Measurements from ENCODE around the gene ACTR1A.
"Not testable (repeated sequence)": the region's sequence is repeated elsewhere in the genome, so short reads cannot be mapped to it uniquely, and the experiment has no call there.

Gene ACTR1A

GRCh38 chr10:102502337-102503151 lies at the start of gene ACTR1A:
Gene ACTR1A, minus strand, starts transcription at chr10:102502712. Its CDS starts 65 bp downstream, at chr10:102502647.
- peak; percentile 94 for DNase-seq

GRCh38 chr10:102550636-102551210 lies 48.2 kb upstream of the ACTR1A start:
- no peak for DNase-seq

GRCh38 chr10:102549549-102549948 lies 47.0 kb upstream of the ACTR1A start:
- no peak for DNase-seq

DNA sequence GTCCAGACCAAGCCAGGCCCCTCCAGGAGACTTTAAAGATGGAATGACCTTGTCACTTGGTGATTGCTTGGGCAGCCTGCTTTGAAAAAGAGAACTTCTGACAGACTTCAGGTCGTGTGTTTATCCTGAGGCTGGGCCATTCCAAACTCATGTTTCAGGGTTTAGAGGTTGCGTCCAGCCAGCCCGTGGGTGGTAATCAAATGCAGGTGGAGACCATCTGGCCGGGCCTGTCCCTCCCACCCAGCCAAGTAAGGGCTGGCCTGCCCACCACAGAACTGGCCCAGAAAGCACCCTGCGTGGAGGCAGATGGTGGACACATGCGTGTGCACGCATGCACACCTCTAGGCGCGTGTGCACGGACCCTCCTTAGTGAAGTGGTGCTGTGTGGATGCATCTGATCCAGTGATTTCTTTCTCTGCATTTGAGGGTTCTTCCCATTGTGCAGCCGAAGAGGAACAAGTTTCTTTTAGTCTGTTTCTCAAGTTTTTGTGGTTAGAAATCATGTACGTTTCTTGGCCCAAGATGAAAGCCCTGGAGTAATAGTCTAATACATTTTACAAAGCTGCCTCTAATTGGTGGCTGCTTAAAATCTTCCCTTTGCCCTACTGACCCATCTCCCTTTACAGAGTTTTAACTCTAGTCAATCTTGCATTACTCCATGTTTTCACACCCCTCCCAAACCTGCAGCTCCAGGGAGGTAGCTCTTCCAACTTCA lies 44.3 kb upstream of the ACTR1A start:
- DNase-seq: no peak

GRCh38 chr10:102545997-102546396 lies 43.5 kb upstream of the ACTR1A start:
- DNase-seq: no peak

- DNase-seq: no peak
Measured at GRCh38 chr10:102545265-102545871, 42.9 kb upstream of the ACTR1A start.

DNA sequence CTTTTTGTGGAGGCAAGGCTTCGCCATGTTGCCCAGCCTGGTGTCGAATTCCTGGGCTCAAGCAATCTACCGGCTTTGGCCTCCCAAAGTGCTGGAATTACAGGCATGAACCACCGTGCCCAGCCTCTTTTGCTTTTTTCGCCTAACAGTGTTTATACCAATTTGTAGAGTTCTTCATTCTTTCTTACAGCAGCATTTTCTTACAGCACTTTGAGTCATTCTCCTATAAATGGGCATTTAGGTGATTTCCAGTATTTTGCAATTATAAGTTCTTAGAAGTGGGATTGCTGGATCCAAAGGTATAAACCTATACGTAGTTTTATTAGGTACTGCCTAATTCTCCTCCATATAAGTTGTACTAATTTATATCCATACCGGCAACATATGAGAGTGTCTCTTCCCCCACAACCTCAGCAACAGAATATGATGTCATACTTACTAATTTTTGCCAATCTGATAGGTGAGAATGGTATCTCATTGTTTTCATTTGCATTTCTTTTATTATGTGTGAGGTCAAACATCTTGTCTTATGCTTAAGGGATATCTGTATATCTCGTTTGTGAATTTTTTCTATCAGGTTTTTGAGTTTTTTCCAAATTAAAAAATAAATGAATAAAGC lies 40.4 kb upstream of the ACTR1A start:
- DNase-seq: no peak

- no peak for DNase-seq
Measured at GRCh38 chr10:102540023-102540422, 37.5 kb upstream of the ACTR1A start.

- DNase-seq: no peak
Measured at GRCh38 chr10:102538811-102539210, 36.3 kb upstream of the ACTR1A start.

- no peak for DNase-seq
Measured at GRCh38 chr10:102537948-102538347, 35.4 kb upstream of the ACTR1A start.

- no peak for DNase-seq
Measured at GRCh38 chr10:102537367-102537766, 34.9 kb upstream of the ACTR1A start.

DNA sequence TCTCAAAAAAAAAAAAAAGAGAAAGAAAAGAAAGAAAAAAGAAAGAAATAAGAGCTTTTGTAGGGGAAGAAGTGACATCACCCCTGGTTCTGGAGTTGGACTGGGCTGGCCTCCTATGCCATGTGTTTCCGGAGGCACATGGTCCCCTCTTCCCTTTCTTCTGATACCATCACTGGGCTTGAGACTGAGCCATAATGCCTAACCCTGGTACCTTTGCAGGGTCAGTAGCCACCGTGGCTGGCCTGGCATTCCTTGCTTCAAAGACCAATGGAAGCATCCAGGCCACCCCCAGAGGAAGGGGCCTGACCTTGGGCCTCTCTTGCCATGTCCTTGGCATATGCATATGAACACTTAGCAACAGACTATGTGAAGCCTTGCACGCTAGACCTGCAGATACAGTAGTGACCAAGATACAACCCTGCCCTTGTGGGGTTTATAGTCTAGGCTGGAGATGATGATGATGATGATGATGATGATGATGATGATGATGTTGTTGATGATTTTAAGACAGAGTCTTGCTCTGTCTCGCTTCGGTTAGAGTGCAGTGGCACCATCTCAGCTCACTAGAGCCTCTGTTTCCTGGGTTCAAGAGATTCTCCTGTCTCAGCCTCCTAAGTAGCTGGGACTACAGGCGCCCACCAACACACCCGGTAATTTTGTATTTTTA lies 33.1 kb upstream of the ACTR1A start:
- no peak for DNase-seq

GRCh38 chr10:102534966-102535365 lies 32.5 kb upstream of the ACTR1A start:
- not testable (repeated sequence) for DNase-seq

- DNase-seq: no peak
Measured at GRCh38 chr10:102534333-102534732, 31.8 kb upstream of the ACTR1A start.

- DNase-seq: no peak
Measured at GRCh38 chr10:102527546-102527945, 25.0 kb upstream of the ACTR1A start.

DNA sequence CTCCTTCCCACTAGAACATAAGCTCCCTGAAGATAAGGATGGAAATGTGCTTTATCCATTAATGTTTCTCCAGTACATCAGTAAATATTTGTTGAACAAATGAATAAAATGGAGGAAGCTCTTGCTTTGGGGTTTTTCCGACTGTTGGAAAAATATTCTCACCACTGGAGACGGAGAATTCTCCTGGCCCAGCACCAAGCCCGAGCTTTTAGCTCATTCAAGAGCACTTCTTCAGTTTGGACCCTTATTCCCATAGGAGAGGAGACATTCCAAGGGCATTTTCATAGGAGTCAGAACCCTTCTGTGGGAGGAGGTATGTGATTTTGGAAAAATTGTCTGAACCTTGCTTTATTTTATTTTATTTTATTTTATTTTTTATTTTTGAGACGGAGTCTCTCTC lies 22.2 kb upstream of the ACTR1A start:
- no peak for DNase-seq

GRCh38 chr10:102523250-102524029 lies 20.9 kb upstream of the ACTR1A start:
- DNase-seq: no peak

GRCh38 chr10:102522874-102523249 lies 20.4 kb upstream of the ACTR1A start:
- DNase-seq: no peak

GRCh38 chr10:102519246-102519825 lies 16.8 kb upstream of the ACTR1A start:
- DNase-seq: no peak

DNA sequence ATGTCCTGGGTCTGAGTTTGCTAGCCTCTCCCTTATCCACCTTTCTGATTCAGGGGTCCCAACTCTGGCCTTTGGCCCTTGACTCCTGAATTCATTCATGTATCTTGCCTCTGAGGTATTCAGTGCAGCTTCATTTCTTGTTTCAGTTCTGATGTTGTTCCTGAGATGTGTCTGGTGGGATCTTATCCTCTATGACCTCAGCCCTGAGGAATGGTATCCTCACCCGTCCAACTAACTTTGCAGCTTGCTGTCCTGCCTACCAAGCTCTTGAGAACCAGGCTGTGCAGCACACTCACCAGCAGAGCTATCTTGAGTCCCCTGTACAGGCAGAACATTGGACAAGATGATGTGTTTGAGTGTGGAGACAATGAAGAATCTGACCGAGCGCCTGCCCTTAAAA lies 15.0 kb upstream of the ACTR1A start:
- no peak for DNase-seq

GRCh38 chr10:102515724-102516123 lies 13.2 kb upstream of the ACTR1A start:
- DNase-seq: no peak
